HepG2 (cell line): ENCODE results near the gene CPXM2. TPM values are rescaled to one million over a fixed set of nuclear protein-coding genes. Genes with fewer than 3 reads are reported as not detected.

Experiments used
- MLXIP ChIP-seq: sonication (generic); formaldehyde crosslinking; IDR thresholded peaks from 2 replicates; pipeline ENCODE4 v1.9.0; 2021; ENCODE audit warnings: missing genetic modification reagents, borderline replicate concordance
- SATB2 ChIP-seq: sonication (generic); formaldehyde crosslinking; IDR thresholded peaks from 2 replicates; pipeline ENCODE4 v1.5.0; 2020; ENCODE audit warnings: missing genetic modification reagents
- TERF1 ChIP-seq: sonication (generic); formaldehyde crosslinking; IDR thresholded peaks from 2 replicates; pipeline ENCODE4 v1.8.0; 2022; ENCODE audit warnings: mild to moderate bottlenecking, missing genetic modification reagents, moderate library complexity
- ZEB1 ChIP-seq: IDR thresholded peaks from 2 replicates; pipeline ENCODE4 v1.6.1; 2012; ENCODE audit warnings: mild to moderate bottlenecking, low read depth, inconsistent platforms; ENCODE audit not compliant: insufficient replicate concordance
- ZNF484 ChIP-seq: sonication (generic); formaldehyde crosslinking; IDR thresholded peaks from 2 replicates; pipeline ENCODE4 v1.5.1; 2020; ENCODE audit warnings: mild to moderate bottlenecking, low read depth, missing genetic modification reagents, borderline replicate concordance
- polyA plus RNA-seq, 8 experiments: library from polyadenylated mRNA; depleted of rRNA in 3 of 8; stranded (reverse) in 7 of 8; unstranded in 1 of 8; fragments of >200 nt; fragmentation: Illumina TruSeq in 4 of 8; extraction: Trizol in 4 of 8; gene quantifications; 2 replicates each; pipeline versions ENCODE4 v1.2.1 to v1.2.3, GENCODE V29; 2011 to 2016; ENCODE audit warnings: low read depth in 4 of 8, missing spikeins in 1 of 8, mixed read lengths in 1 of 8; ENCODE audit not compliant: insufficient read depth in 1 of 8
- total RNA-seq, 5 experiments: library from RNA; depleted of rRNA; stranded (reverse); fragments of >200 nt; fragmentation: Illumina TruSeq; extraction: Trizol; gene quantifications; 2 replicates each; pipeline ENCODE4 v1.2.3, GENCODE V29; 2016; ENCODE audit warnings: low read depth in 1 of 5
- TF ChIP-seq, protein P1 (sequence below): sonication (generic); formaldehyde crosslinking; conservative IDR thresholded peaks from 2 replicates; pipeline ENCODE4 v1.5.0; 2020; ENCODE audit warnings: missing genetic modification reagents
- TF ChIP-seq, protein P2 (sequence below): sonication (generic); formaldehyde crosslinking; IDR thresholded peaks from one replicate; pipeline ENCODE4 v1.5.1; 2020; ENCODE audit warnings: mild to moderate bottlenecking, missing genetic modification reagents; ENCODE audit errors: not compliant biosample characterization

Gene CPXM2
- total and polyA plus RNA-seq, 2 of the 13 experiments (the other 11 are each of a cell fraction or from before 2014, with no cell fraction given): 0.03 TPM; not detected in 1

DNA sequence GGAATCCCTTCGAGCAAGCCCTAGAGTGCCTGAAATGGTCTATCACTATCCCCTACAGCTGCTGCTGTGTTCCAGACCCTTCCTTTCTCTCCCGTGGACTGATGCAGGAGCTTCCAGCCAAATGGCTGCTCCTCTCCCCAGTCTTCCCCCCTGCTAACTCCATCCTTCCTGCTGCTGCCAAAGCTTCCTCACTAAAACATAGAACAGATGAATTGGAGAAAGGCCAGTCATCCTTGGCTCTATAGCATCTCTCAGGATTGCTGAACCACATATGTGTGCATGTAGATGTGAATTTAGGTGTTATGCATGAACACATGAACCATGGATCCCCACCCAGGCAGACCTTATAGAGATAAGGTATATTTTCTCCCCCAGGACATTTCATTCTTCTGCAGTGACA is 164.8 kb downstream of the CPXM2 start (continued):
- TF ChIP-seq, protein P1, sequence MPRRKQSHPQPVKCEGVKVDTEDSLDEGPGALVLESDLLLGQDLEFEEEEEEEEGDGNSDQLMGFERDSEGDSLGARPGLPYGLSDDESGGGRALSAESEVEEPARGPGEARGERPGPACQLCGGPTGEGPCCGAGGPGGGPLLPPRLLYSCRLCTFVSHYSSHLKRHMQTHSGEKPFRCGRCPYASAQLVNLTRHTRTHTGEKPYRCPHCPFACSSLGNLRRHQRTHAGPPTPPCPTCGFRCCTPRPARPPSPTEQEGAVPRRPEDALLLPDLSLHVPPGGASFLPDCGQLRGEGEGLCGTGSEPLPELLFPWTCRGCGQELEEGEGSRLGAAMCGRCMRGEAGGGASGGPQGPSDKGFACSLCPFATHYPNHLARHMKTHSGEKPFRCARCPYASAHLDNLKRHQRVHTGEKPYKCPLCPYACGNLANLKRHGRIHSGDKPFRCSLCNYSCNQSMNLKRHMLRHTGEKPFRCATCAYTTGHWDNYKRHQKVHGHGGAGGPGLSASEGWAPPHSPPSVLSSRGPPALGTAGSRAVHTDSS (CRISPR knock-in tag): no peak
- TF ChIP-seq ZNF484 (CRISPR knock-in tag) (no peak), TERF1 (CRISPR knock-in tag) (no peak), MLXIP (CRISPR knock-in tag) (no peak), ZEB1 (no peak), SATB2 (CRISPR knock-in tag) (no peak)
- TF ChIP-seq, protein P2, sequence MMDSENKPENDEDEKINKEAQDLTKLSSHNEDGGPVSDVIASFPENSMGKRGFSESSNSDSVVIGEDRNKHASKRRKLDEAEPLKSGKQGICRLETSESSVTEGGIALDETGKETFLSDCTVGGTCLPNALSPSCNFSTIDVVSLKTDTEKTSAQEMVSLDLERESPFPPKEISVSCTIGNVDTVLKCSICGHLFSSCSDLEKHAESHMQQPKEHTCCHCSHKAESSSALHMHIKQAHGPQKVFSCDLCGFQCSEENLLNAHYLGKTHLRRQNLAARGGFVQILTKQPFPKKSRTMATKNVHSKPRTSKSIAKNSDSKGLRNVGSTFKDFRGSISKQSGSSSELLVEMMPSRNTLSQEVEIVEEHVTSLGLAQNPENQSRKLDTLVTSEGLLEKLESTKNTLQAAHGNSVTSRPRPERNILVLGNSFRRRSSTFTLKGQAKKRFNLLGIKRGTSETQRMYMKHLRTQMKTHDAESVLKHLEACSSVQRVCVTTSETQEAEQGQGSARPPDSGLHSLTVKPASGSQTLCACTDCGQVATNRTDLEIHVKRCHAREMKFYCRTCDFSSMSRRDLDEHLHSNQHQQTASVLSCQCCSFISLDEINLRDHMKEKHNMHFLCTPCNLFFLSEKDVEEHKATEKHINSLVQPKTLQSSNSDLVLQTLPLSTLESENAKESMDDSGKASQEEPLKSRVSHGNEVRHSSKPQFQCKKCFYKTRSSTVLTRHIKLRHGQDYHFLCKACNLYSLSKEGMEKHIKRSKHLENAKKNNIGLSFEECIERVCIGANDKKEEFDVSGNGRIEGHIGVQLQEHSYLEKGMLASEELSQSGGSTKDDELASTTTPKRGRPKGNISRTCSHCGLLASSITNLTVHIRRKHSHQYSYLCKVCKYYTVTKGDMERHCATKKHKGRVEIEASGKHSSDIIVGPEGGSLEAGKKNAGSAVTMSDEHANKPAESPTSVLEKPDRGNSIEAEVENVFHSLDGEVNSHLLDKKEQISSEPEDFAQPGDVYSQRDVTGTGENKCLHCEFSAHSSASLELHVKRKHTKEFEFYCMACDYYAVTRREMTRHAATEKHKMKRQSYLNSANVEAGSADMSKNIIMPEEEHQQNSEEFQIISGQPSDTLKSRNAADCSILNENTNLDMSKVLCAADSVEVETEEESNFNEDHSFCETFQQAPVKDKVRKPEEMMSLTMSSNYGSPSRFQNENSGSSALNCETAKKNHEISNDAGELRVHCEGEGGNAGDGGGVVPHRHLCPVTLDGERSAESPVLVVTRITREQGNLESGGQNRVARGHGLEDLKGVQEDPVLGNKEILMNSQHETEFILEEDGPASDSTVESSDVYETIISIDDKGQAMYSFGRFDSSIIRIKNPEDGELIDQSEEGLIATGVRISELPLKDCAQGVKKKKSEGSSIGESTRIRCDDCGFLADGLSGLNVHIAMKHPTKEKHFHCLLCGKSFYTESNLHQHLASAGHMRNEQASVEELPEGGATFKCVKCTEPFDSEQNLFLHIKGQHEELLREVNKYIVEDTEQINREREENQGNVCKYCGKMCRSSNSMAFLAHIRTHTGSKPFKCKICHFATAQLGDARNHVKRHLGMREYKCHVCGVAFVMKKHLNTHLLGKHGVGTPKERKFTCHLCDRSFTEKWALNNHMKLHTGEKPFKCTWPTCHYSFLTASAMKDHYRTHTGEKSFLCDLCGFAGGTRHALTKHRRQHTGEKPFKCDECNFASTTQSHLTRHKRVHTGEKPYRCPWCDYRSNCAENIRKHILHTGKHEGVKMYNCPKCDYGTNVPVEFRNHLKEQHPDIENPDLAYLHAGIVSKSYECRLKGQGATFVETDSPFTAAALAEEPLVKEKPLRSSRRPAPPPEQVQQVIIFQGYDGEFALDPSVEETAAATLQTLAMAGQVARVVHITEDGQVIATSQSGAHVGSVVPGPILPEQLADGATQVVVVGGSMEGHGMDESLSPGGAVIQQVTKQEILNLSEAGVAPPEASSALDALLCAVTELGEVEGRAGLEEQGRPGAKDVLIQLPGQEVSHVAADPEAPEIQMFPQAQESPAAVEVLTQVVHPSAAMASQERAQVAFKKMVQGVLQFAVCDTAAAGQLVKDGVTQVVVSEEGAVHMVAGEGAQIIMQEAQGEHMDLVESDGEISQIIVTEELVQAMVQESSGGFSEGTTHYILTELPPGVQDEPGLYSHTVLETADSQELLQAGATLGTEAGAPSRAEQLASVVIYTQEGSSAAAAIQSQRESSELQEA (CRISPR knock-in tag): no peak
- TF ChIP-seq, all 625 proteins: peak for 0
